Astrocyte of the spinal cord (primary cell): ENCODE results near the gene CTNNA2.

ENCODE experiments used
- DNase-seq: peaks from one replicate; pipeline ENCODE4 v3.0.0; 2011; ENCODE audit warnings: low read depth, low spot score
- H3K4me3 ChIP-seq: 2 replicates; pipeline ENCODE4 v1.5.1; 2011; ENCODE audit warnings: low read depth, mild to moderate bottlenecking, low read length, moderate library complexity
- CTCF ChIP-seq: IDR thresholded peaks from 2 replicates; pipeline ENCODE4 v1.5.1; 2012; ENCODE audit warnings: low read depth, mild to moderate bottlenecking, low read length, inconsistent platforms
- in situ Hi-C: cut with HindIII; loops from 2 replicates; pipeline ENCODE4 v1.10.0; 2017; ENCODE audit warnings: low sequenced_read_pairs

The CTNNA2 gene

GRCh38 chr2:80573950-80574349, 1061.1 kb downstream of the CTNNA2 start:
- H3K4me3 ChIP-seq, result no peak overlapping the region
- TF ChIP-seq CTCF, result no peak
- DNase-seq, result no peak
- in situ Hi-C loops, result no loop called here

- no peak overlapping the region for H3K4me3 ChIP-seq
- in situ Hi-C loops, result no loop called here
- no peak for DNase-seq
- no peak for TF ChIP-seq CTCF
Observed at GRCh38 chr2:80579756-80580155, 1066.9 kb downstream of the CTNNA2 start.

- TF ChIP-seq CTCF, result no peak
- no peak for DNase-seq
- in situ Hi-C loops, result no loop called here
- no peak overlapping the region for H3K4me3 ChIP-seq
Observed at GRCh38 chr2:80591233-80591632, 1078.4 kb downstream of the CTNNA2 start.

GRCh38 chr2:80592106-80592505, 1079.3 kb downstream of the CTNNA2 start:
- no peak for DNase-seq
- TF ChIP-seq CTCF, result no peak
- in situ Hi-C loops, result no loop called here
- H3K4me3 ChIP-seq, result no peak overlapping the region

GRCh38 chr2:80610108-80610507, 1097.3 kb downstream of the CTNNA2 start:
- in situ Hi-C loops, result no loop called here
- no peak overlapping the region for H3K4me3 ChIP-seq
- TF ChIP-seq CTCF, result no peak
- DNase-seq, result no peak

GRCh38 chr2:80621656-80622055, 1108.8 kb downstream of the CTNNA2 start:
- TF ChIP-seq CTCF, result no peak
- in situ Hi-C loops, result no loop called here
- DNase-seq, result no peak
- no peak overlapping the region for H3K4me3 ChIP-seq

GRCh38 chr2:80624062-80624461, 1111.2 kb downstream of the CTNNA2 start:
- in situ Hi-C loops, result no loop called here
- DNase-seq, result no peak
- H3K4me3 ChIP-seq, result no peak overlapping the region
- TF ChIP-seq CTCF, result no peak
